NCI-H82 (cell line): ENCODE data around the gene EMD.
"Not testable (repeated sequence)": the region's sequence is repeated elsewhere in the genome, so short reads cannot be mapped to it uniquely, and the experiment has no call there.

Experiments
- DNase-seq: peaks from one replicate; lab custom pipeline; 2025; lab: John Stamatoyannopoulos, UW

Gene EMD

DNA sequence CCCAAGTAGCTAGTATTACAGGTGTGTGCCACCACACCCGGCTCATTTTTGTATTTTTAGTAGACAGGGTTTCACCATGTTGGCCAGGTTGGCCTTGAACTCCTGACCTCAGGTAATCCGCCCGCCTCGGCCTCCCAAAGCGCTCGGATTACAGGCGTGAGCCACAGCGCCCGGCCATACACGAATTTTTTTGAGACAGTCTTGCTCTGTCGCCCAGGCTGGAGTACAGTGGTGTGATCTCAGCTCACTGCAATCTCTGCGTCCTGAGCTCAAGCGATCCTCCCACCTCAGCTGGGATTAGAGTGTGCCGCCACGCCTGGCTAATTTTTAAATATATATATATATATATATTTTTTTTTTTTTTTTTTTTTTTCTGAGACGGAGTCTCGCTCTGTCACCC is 17.3 kb downstream of the EMD start:
- DNase-seq = not testable (repeated sequence)

DNA sequence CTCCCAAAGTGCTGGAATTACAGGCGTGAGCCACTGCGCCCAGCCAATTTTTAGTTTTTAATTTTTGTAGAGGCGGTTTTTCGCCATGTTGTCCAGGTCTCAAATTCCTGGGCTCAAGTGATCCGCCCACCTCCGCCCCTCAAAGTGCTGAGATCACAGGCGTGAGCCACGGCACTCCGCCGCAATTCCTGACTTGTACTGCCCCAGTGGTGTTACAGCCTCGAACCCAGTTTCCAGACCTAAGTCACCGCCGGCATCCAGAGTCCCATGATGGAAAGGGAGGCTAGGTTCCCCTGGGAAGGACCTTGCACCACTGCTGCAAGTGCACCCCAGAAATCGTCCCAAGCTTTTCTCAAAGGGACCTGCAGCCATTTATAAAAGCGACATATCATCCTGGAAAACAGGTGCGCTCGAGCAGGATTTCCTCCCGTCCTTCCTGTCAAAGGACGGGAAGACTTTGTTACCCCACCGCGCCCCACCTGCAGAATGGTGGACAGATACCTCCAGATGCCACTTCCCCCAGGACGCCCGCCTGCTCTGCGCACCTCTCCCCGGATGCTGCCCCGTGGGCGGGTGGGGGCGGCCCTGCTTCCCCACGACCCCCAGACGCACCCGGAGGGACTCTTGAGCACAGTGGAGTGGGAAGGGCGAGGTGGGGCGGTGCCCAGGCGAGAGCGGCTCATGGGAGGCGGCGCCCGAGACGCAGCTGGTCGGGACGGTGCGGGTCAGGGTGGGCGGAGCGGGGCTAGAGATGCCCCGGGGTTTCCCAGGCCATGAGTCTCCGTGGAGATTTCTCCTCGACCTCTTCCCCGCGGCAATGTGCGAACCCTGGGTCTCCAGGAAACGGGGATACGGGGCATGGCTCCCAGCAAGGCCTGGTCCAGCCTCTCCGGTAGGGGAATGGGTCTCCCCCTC is 18.1 kb downstream of the EMD start:
- peak; percentile 90 for DNase-seq

DNA sequence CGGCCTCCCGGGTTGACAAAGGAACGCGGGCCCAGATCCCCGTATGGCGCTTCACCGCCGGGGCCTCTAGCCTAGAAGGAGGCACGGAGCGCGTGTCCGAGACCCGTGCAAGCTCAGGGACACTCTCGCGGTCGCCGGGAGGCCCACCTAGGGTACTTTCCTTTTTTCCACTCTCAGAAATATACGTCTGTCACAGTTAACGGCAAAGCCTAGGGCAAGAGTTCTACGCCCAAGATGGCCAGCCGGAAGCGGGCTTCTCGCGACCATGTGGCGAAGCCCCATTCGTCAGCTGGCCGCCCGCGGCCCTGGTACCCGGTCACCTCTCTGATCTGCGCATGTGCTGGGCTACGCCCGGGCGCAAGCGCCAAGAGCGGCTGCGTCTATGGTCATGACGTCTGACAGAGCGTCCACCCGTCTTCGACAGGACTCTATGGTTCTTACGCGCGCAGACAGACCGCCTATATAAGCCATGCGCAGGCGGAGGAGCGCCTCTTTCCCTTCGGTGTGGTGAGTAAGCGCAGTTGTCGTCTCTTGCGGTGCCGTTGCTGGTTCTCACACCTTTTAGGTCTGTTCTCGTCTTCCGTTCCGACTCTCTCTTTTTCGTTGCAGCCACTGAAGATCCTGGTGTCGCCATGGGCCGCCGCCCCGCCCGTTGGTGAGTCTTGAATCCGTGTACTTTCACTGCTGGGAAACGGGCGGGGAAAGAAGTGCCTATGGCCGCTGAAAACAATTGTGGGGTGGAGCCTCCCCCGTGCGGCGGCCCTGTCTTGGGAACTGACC is 19.0 kb downstream of the EMD start, which contains the start of gene RPL10:
TSS of gene RPL10 (plus strand) at position 490 of the 780 bp plus-strand sequence. CDS start at position 633, 143 bp downstream.
- DNase-seq = peak; percentile 99

DNA sequence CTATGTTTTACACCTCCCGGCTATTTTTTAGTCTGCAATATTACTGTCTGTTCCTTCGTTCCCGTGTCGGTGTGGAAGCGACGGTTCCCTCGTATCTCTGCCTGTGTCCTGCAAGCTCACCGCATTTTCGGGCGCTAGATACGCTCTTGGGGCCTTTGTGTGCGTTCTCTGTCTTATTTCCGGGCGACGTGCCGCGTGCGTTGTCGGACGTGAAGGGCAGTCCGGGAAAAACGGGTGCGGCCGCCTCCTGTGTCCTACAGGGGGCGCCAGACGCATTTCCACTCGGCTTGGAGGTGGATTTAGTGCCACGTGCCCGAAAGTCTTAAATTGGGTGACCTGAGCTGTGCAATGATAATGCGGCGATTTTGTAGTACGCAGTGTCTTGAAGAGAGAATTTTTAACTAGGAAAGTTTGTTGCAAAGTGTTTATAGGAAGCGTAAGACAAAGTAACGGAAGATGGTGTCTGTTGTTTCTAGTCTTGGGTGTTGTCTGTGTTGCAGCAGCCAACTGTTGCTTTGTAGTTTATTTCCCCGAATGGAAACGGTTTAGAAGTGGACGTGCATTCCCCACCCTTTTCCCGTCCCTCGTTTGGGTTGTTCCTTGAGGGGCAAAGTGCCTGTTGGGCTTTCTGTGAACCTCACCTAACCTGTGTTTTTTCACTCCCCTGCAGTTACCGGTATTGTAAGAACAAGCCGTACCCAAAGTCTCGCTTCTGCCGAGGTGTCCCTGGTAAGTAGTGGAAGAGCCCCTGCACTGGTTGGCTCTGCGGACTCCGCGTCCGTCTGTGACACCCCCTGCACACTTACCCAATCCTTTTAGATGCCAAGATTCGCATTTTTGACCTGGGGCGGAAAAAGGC is 19.8 kb downstream of the EMD start:
- DNase-seq = peak; percentile 87

DNA sequence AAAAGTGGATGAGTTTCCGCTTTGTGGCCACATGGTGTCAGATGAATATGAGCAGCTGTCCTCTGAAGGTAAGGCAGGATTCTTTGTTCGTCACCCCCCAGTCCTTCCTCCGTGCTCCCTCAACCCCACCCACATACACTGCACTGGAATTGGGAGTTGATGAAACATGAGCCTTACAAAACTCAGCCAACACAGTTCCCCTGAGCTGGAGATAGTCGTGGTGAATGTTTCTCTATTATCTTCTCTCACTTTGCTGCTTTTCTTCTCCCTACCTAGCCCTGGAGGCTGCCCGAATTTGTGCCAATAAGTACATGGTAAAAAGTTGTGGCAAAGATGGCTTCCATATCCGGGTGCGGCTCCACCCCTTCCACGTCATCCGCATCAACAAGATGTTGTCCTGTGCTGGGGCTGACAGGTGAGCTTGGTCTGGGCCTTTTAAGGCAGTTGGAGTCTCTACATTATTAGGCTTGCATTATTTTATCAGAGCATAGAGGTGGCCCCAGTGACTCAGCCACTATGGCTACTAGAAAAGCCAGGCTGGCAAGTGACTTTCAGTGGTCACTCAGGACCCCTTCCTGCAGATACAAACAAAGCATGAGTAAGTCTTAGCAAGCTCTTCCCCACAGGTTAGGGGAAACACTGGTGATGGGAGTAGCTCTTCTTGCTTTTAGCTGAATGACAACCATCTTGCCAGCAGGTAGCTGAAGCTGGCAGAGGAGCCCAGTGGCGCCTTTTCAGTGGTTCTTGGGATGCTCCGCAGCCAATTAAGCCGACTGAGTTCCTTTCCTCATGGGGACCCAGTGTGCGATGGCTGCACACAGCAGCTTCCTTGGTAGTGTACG is 20.7 kb downstream of the EMD start:
- DNase-seq = no peak

DNA sequence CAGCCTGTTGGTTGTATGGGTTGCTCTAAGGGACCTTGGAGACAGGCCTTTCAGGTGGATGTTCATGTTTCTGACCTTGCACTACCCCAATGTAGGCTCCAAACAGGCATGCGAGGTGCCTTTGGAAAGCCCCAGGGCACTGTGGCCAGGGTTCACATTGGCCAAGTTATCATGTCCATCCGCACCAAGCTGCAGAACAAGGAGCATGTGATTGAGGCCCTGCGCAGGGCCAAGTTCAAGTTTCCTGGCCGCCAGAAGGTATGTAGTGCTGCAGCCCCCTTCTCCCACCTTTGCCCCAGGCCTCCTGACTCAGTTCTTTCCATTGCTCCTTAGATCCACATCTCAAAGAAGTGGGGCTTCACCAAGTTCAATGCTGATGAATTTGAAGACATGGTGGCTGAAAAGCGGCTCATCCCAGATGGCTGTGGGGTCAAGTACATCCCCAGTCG is 21.3 kb downstream of the EMD start:
- DNase-seq = not testable (repeated sequence)

DNA sequence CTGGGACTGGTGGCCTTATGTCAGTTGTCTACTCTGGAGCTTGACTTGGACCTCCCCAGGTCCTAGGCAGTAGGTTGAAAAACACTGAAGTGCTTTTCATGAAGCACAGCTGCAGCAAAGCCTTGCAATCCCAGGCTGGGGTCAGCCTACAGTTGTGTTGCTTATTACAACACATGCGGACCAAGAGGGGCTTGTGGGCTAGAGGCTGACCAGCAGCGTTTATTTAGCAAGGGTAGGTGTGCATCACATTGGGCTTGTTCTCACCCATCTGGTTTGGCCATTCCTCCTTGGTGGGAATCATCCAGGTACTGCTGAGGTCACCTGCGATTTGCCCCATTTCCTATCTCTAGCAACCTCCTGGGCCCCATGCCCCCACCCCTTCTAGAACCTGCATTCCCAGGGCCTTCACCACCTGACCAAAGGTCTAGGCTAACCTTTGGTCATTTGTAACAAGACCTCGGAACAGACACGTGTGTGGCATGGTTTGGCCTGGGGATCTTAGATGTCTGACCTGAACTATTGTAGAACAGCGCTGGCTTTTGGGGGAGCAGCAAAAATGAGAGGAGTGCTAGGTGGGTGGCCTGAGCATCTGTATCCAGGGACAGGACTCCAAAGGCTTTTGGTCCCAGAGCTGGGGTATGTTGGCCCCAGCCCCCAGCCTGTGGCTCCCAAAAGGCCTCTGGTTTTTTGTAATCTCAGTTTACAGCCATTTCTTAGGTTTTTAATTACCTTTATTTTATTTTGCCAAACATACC is 22.1 kb downstream of the EMD start:
- DNase-seq = peak; percentile 74

DNA sequence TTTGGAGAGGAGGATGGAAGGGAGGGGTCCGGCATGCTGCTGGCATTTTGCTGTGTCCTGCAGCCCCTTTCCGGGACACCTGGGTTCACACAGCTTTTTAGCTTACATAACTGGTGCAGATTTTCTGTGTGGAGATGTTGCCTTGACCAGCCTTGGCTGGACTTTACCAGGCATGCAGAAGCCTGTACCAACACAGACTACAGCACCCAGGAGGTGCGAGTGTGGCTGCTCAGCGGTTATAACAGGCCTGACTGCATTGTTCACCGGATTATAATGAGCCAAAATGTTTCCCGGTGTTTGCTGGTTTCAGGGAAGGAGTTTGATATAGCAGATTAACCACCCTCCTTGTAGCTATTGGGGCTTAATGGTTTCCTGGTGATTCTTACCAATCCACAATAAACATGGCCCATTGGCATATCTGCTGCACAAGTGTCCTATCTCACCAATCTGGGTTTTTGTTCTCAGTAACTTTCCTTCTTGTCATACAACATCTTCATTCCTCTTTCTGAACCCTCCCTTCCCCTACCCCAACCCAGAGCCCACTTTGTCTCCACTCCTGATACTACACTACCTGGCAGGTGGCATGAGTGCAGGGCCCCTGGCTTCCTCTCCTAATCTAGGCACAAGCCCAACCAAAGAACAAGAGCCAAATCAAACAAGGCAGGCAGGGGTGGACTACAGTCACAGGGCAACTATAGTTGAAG is 23.0 kb downstream of the EMD start:
- peak; percentile 61 for DNase-seq

DNA sequence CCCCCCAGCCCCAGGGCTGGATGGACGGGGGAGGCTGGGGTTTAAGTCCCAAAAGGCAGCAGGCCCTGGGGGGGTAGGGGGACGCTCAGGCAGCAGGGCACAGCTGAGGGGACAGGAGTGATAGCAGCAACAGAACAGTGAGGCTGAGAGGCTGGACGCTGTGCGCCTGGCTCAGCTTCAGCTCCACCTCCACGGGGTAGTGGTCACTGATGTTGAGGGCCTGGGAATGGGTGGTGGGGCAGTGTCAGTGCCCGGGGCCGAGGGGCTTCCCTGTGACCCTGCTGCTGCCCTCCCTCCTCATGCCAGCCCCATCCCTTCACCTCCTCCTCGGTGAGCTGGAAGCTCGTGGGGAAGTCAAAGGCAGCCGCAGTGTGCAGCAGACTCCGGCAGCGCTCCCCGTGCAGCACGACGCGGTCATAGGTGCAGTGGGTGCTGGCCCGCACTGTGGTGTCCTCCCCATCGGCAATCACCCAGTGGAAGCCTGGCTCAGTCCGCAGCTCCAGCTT is 23.6 kb downstream of the EMD start:
- no peak for DNase-seq

DNA sequence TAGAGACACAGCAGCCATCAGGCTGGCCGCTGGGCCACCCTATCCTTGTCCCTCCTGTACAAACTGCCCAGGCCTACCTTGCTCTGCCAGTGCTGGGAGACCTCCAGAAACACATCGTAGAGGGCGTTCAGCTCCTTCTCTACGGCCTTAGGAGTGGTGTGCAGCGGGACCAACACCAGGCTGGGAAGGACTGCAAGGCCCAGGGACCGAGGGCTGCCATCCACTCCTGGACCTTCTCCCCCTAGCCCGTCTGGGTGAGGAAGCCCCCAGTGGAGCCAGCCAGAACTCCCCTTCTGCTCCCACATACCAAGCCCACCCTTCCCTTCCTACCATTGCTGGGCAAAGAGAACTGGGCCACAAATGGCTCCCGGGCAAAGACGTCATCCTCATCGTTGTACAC is 24.1 kb downstream of the EMD start:
- DNase-seq = no peak

DNA sequence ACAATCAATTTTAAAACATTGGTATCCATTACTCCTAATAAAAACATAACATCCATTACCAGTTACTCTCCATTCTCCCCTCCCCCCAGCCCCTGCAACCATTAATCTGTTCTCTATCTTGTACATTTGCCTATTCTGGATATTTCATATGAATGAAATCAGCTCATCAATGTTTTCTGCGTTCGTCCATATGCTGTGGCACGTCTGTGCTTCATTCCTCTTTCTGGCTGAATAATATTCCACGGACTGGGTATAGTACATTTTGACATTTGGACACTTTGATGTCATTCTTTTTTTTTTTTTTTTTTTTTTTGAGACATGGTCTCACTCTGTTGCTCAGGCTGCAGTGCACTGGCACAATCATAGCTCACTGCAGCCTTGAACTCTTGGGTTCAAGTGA is 24.8 kb downstream of the EMD start:
- DNase-seq = no peak

DNA sequence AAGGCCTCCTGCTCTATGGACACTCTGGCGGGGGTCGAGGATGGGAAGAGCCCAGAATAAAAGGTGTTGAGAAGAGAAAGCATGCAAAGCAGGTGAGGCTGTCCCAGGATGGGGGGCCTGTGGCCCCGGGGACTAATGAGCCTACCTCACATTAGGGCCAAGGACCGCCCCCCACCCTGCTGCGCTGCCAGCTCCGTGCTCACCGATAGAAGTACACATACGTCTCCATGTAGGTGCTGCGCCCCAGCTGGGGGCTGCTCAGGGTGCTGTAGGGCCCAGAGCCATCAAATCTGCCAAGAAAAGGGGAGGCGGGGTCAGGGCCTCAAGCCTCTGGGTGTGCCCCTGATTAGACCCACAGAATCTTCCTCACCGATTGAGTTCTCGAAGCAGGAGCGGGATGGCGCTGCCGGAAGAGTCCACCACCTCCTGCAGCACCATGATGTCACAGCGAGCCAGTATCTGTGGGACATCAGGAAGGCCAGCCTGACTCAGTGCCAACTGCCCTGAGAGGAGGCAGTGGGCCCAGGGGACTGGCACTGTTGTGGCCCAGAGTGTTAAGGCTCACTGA is 25.6 kb downstream of the EMD start:
- no peak for DNase-seq

DNA sequence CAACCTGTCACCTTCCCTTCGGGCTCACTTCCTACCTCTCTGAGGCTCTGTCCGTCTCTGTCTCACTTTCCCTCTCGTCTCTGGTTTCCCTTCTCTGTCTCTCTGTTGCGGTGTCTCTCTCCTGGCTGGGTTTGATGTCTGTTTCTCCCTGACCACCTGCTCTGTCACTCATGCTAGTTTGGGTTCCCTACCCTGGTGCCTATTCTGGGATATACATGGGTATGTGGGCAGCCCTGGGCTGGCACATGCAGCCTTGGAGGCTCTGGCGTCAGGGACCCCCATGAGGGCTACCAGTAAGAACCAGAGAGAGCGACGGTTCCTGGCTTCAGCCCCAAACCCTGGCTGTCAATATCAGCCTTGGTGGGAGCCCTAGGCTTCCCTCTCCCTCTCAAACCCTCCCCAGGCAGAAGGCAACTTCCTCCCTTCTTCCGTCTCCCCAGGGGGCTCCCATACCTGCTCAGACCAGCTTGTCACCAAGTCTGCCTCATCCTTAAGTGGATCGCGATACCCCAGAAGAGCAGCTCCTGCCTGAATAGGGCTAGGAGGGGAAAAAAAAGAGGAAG is 29.6 kb downstream of the EMD start:
- DNase-seq = no peak

DNA sequence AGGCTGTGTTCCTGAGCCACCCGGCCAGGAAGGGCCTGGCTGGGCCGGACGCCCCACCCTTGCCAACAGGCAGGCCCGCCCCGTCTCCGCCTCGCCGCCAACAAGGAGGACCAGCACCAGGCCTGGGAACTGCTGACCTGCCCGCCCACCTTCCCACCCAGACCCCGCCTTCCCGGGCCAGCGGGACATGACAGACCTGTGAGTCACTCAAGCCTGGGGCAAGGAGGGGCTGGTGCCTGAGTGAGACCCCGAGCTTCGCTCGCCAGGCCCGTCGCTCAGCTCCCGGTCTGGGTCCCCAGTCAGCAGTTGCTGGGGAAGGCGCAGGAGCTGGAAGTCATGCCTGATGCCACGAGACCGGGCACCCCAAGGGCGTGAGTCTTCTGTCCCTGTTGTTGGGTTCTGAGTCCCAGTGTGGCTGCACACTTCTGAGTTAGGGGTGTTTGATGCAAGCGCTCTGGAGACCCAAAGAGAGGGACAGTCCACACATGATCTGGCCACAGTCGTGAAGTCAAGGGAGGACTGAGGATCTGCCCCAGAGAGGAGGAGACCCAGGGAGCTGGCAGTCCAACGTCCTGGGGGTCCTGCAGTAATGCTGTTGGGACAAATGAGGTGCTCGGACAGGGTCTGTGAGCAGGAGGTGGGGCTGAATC is 30.3 kb downstream of the EMD start, which contains the start of gene DNASE1L1:
TSS of gene DNASE1L1 (minus strand) at position 33 of the 650 bp plus-strand sequence. CDS start 3,686 bp downstream, outside the sequence.
- no peak for DNase-seq

DNA sequence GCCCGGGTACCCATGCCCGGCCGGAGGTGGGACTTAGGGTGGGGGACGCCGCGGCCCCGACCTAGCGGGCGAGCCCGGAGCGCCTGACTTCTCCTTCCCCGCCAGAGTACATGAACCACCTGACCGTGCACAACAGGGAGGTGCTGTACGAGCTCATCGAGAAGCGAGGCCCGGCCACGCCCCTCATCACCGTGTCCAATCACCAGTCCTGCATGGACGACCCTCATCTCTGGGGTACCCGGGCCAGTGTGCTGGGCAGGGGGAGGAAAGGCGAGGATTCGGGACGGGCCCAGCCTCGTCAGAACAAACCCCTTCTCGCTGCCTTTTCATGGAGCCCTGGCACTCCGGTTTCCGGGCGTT is 32.9 kb downstream of the EMD start:
- DNase-seq = peak; percentile 83

DNA sequence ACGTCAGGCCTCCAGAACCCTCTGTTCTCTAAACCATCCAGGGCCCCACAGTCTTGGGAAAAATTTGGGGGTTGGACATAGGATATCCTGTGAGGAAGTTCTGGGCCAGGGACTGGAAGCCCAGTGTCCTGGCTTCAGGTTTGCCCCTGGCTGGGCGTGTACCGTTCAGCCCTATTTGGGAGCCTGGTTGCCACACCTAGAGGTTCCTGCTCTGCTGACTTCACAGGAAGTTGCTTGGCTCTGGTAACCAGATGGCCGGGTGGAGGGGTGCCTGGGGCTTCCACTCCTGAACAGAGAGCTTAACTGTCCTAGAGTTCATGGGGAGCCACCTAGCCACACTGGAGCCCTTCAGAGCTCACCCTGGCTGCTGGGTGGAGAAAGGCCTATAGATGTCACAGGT is 33.4 kb downstream of the EMD start:
- DNase-seq = peak; percentile 24

DNA sequence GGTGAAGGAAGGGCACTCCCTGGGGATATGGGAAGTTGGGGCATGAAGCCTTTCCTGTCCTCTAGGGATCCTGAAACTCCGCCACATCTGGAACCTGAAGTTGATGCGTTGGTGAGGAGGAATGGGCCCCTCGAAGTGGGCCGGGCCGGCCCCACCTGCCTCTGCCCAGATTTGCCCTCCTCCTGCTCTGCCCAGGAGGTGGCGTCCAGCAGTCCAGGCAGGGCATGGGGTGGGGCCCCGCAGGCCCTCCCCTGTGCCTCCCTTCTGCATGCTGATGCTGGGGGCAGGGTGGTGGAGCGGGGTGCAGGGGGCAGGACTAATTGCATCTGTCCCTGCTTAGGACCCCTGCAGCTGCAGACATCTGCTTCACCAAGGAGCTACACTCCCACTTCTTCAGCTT is 34.0 kb downstream of the EMD start:
- no peak for DNase-seq

DNA sequence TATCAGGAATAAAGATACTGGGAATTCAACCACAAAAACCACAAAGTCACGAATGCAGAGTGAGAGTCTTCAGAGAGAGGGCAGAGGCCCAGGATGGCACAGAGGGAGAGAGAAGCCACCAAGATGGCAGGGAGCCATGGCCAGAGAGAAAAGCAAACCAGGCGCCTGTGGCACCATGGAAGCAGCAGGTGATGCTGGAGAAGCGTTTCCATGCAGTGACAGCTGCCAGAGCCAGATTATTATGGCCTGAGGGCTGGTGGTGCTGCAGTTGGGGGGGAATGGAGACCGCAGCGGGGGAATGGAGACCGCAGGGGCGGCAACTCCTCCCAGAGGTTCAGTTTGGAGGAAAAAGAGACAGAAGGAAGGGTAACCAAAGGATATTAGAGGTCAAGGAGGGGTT is 38.1 kb downstream of the EMD start:
- DNase-seq = peak; percentile 69
